Transverse colon (tissue), 4 donors: ENCODE measurements around the gene SERINC5. TPM values are rescaled to one million over a fixed set of nuclear protein-coding genes. Genes with fewer than 3 reads are reported as not detected.

ENCODE experiments used
- DNase-seq: peaks from one replicate; pipeline ENCODE4 v3.0.0-alpha.2; 2019
- H3K27ac ChIP-seq, 4 donors: fragments of 200-600 bp; sonication (generic); 2 replicates each; pipeline ENCODE4 v1.5.1; 2016 to 2018; ENCODE audit warnings: inconsistent platforms in 4 of 4
- H3K27me3 ChIP-seq: fragments of 200-600 bp; sonication (generic); 2 replicates; pipeline ENCODE4 v1.5.1; 2017; ENCODE audit warnings: inconsistent platforms
- H3K36me3 ChIP-seq, 4 donors: fragments of 200-600 bp; sonication (generic); 2 replicates each; pipeline ENCODE4 v1.5.1; 2017 to 2019; ENCODE audit warnings: inconsistent platforms in 4 of 4
- H3K4me1 ChIP-seq, 4 donors: fragments of 200-600 bp; sonication (generic); 2 replicates each; pipeline ENCODE4 v1.5.1; 2017 to 2020; ENCODE audit warnings: inconsistent platforms in 4 of 4
- H3K4me3 ChIP-seq, 4 donors: fragments of 200-600 bp; sonication (generic); 1 replicate in 1 of 4; 2 replicates in 3 of 4; pipeline versions ENCODE4 v1.5.1 to v1.6.1; 2017 to 2019; ENCODE audit warnings: inconsistent platforms in 4 of 4
- H3K9me3 ChIP-seq, 2 donors: fragments of 200-600 bp; sonication (generic); 2 replicates each; pipeline ENCODE4 v1.5.1; 2017 to 2019; ENCODE audit warnings: inconsistent platforms in 2 of 2
- EP300 ChIP-seq: sonication (generic); formaldehyde crosslinking; IDR thresholded peaks from one replicate; pipeline ENCODE4 v1.6.1; 2017; ENCODE audit warnings: antibody characterized with exemption, low read depth
- POLR2A ChIP-seq: fragments of 450-650 bp; IDR thresholded peaks from one replicate; pipeline ENCODE4 v1.6.1; 2016; ENCODE audit warnings: antibody characterized with exemption, mild to moderate bottlenecking, moderate library complexity
- POLR2AphosphoS5 ChIP-seq, 3 donors: sonication (generic); formaldehyde crosslinking; IDR thresholded peaks; one replicate each; pipeline ENCODE4 v1.6.1; 2016; ENCODE audit warnings: antibody characterized with exemption in 3 of 3
- WGBS, 2 donors: methylation state at CpG; one replicate each; pipeline ENCODE4 v1.1.5; 2018; ENCODE audit warnings: low coverage in 1 of 2; 5-methylcytosine and 5-hydroxymethylcytosine counted together
- in situ Hi-C, 4 donors: fragments of 200-750 bp; cut with MboI; loops; one replicate each; pipeline versions ENCODE4 v1.15.0 to v1.15.1; 2017; ENCODE audit warnings: low sequenced_read_pairs in 3 of 4, low pct_ligation_motif_present in 1 of 4, low pct_unique_long_range_greater_than_20kb in 1 of 4
- intact Hi-C: fragments of 100-400 bp; cut with DNase I; formaldehyde crosslinking; loops from one replicate; pipeline ENCODE4 v1.15.1; 2023; ENCODE audit warnings: low total_unique reads
- total RNA-seq, 4 donors: library from RNA; depleted of rRNA; stranded (reverse); fragments of >200 nt; gene quantifications; one replicate each; pipeline ENCODE4 v1.1.0, GENCODE V29; 2016
- TF ChIP-seq, protein P1 (sequence below), 5 experiments: fragments of 200-600 bp in 3 of 5; fragments of 450-650 bp in 2 of 5; sonication (generic) in 3 of 5; IDR thresholded peaks; 1 replicate in 2 of 5; 2 replicates in 3 of 5; pipeline ENCODE4 v1.5.1; 2016 to 2017; ENCODE audit warnings: antibody characterized with exemption in 5 of 5, inconsistent platforms in 3 of 5, mild to moderate bottlenecking in 2 of 5, moderate library complexity in 1 of 5

The SERINC5 gene
- total RNA-seq, 4 donors from 2014 or later: 40.6 to 90.4 (median 79.6) TPM

DNA sequence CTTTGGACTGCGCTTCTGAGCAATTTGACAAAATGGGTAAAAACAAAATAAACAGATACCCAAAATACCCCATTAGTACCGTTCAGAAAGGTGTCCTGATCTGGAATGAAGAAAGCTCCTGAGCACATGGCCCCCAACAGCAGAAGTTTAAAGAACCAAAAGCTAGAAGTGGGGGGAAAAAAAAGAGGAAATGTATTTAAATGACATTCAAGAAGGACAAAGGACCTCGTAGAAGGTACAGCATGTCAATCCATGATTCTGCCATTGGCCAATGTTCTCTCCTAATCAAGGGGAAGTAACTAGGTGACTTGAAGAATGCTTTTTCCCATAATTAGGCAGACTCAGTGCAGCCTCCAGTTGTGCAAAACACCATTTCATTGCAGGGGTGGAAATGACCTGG lies 78.6 kb downstream of the SERINC5 start:
- intact Hi-C loops (no loop called here), in situ Hi-C loops (no loop called here)
- TF ChIP-seq POLR2AphosphoS5 (IDR thresholded peaks at IDR 0.05): no peak
- H3K27me3 ChIP-seq: no peaks in the 10 kb centered on the region
- peaks cover 8 to 28% (median 15%) of the 10 kb centered on the region in 4 donors for H3K4me1 ChIP-seq
- no peaks in the 10 kb centered on the region for H3K9me3 ChIP-seq
- DNase-seq: no peak
- H3K36me3 ChIP-seq: peaks cover 0 to 26% (median 5%) of the 10 kb centered on the region in 4 donors
- H3K4me3 ChIP-seq: no peak overlapping the region
- H3K27ac ChIP-seq: no peak overlapping the region
- WGBS, 2 donors: 91 to 92% methylated on average over 3 of the region's 3 CpGs

DNA sequence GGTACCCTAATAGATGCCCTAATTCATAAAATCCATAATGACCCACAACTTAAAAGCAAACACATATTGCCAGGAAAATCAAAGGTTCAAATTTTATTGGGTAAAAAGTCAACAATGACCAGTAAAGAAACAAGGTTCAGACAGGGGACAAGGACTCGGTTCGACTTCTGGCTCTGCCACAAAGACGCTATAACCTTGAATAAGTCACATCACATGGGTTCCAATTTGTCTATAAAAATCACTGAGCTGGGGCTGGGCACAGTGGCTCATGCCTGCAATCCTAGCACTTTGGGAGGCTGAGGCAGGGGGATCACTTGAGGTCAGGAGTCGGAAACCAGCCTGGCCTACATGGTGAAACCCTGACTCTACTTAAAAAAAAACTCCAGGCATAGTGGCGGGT lies 80.5 kb downstream of the SERINC5 start:
- no peak for TF ChIP-seq EP300
- TF ChIP-seq, protein P1, sequence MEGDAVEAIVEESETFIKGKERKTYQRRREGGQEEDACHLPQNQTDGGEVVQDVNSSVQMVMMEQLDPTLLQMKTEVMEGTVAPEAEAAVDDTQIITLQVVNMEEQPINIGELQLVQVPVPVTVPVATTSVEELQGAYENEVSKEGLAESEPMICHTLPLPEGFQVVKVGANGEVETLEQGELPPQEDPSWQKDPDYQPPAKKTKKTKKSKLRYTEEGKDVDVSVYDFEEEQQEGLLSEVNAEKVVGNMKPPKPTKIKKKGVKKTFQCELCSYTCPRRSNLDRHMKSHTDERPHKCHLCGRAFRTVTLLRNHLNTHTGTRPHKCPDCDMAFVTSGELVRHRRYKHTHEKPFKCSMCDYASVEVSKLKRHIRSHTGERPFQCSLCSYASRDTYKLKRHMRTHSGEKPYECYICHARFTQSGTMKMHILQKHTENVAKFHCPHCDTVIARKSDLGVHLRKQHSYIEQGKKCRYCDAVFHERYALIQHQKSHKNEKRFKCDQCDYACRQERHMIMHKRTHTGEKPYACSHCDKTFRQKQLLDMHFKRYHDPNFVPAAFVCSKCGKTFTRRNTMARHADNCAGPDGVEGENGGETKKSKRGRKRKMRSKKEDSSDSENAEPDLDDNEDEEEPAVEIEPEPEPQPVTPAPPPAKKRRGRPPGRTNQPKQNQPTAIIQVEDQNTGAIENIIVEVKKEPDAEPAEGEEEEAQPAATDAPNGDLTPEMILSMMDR (IDR thresholded peaks at IDR 0.05): no peak
- TF ChIP-seq POLR2A: no peak
- no peak for TF ChIP-seq POLR2AphosphoS5 (IDR thresholded peaks at IDR 0.05)
- 68% methylated on average over 5 of the region's 5 CpGs; no CpG with 5 or more reads in 1 of the 2 donors for WGBS, 2 donors
- Histone ChIP-seq H3K4me1 (peaks cover 0 to 9% (median 2%) of the 10 kb centered on the region in 4 donors), H3K27ac (no peak overlapping the region), H3K27me3 (no peaks in the 10 kb centered on the region), H3K4me3 (no peak overlapping the region), H3K36me3 (peaks cover 0 to 37% (median 5%) of the 10 kb centered on the region in 4 donors), H3K9me3 (no peaks in the 10 kb centered on the region)
- intact Hi-C loops (no loop called here), in situ Hi-C loops (no loop called here)
- no peak for DNase-seq

DNA sequence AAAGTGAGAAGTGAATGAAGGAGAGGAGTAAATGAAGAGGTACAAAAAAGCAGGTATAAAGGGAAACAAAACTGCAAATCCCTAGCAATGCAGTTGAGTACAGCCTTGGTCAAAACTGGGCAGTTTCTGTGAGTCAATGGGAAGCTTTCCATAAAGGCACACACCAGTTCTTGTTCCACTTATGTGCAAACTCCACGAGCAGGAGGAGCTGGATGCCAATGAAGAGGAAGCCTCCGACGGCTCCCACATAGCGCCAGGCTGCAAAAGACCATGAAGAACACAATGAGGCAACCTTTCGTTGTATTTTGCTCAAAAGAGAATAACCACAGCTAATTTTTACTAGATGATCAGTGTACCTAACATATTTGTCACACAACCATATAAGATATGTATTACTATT lies 81.1 kb downstream of the SERINC5 start:
- Histone ChIP-seq H3K36me3 (peaks cover 0 to 42% (median 5%) of the 10 kb centered on the region in 4 donors), H3K9me3 (no peaks in the 10 kb centered on the region)
- 87 to 91% methylated on average over 5 of the region's 5 CpGs for WGBS, 2 donors

DNA sequence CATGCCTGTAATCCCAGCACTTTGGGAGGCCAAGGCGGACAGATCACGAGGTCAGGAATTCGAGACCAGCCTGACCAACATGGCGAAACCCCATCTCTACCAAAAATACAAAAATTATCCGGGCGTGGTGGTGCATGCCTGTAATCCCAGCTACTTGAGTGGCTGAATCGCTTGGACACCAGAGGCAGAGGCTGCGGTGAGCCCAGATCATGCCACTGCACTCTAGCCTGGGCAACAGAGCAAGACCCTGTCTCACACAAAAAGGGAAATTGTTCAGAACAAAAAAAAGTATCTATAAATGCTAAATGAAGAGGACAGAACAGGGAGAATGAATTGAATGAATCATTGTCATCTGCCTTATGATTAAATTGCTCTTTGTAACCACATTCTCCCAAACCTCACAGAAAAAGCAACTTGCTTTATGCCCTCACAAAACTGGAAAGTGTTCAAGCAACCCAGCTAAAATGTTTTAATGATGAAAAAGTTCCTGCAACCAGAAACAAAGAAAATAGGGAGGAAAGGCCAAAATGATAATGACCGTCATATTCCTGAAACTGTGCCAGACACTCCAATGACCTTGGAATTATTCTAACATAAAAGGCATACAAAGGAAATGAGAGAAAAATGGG lies 83.7 kb downstream of the SERINC5 start:
- Histone ChIP-seq H3K4me1 (no peaks in the 10 kb centered on the region), H3K9me3 (no peaks in the 10 kb centered on the region), H3K27ac (no peak overlapping the region), H3K27me3 (no peaks in the 10 kb centered on the region), H3K36me3 (peaks cover 0 to 50% (median 7%) of the 10 kb centered on the region in 4 donors), H3K4me3 (no peak overlapping the region)
- in situ Hi-C loops: no loop called here
- no peak for TF ChIP-seq EP300
- TF ChIP-seq, protein P1 (IDR thresholded peaks at IDR 0.05): no peak
- TF ChIP-seq POLR2A: no peak
- TF ChIP-seq POLR2AphosphoS5 (IDR thresholded peaks at IDR 0.05): no peak
- WGBS, 2 donors: 63 to 92% methylated on average over 1 to 9 of the region's 9 CpGs
- intact Hi-C loops: no loop called here
- DNase-seq: no peak

More for the DNA sequence above, 81.1 kb downstream of the SERINC5 start:
- no peak overlapping the region for H3K4me3 ChIP-seq
- TF ChIP-seq POLR2A (no peak), POLR2AphosphoS5 (IDR thresholded peaks at IDR 0.05) (no peak), EP300 (no peak)
- TF ChIP-seq, protein P1 (IDR thresholded peaks at IDR 0.05): no peak
- H3K27me3 ChIP-seq: no peaks in the 10 kb centered on the region
- in situ Hi-C loops: no loop called here
- H3K4me1 ChIP-seq: peaks cover 0 to 4% (median 0%) of the 10 kb centered on the region in 4 donors
- intact Hi-C loops: no loop called here
- no peak overlapping the region for H3K27ac ChIP-seq
- no peak for DNase-seq
